Putamen (tissue), 1 donor: ENCODE measurements around the gene LUM.

ENCODE experiments used
- DNase-seq: peaks from one replicate; pipeline ENCODE4 v3.0.0-alpha.2; 2016; ENCODE audit warnings: low spot score

The LUM gene

GRCh38 chr12:91074154-91074709, 37.1 kb downstream of the LUM start:
- no peak for DNase-seq

DNA sequence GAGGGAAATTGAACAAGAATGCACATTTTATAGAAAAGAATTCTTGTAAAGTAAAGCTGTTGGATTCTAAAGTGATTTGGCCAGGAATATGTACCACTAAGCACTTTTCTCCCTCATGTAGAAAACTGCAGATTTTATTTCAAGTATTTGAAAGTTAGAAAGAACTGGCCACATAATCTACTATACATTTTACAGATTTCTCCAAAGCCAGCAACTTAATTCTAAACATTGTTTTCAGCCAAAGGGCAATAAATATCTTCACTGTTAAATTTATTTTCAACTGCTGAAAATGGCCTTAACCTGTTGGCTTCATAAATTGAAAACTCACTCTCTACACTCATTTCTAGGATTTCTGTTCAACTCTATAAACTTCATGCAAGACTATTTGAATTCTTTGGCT, 37.9 kb downstream of the LUM start:
- no peak for DNase-seq

GRCh38 chr12:91072931-91073330, 38.4 kb downstream of the LUM start:
- no peak for DNase-seq

DNA sequence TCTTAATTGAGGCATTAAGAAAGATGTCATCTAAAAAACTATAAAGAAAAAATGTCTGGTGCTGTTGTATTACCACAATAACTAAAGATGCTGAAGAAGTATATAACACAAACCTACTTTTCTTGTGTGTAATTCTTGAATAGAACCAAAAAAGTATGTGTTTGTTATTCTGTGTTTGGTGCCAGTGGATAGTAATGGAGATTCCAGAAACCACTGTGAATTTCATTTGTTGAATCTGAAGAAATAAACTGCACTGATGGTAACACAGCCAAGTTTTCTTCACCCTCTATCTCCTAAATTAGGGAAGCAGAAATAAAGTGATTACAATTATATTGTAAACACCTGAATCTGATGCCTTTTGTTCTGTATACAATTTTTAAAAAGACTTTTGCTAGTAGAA, 40.4 kb downstream of the LUM start:
- no peak for DNase-seq

GRCh38 chr12:91065396-91065795, 45.9 kb downstream of the LUM start:
- no peak for DNase-seq

DNA sequence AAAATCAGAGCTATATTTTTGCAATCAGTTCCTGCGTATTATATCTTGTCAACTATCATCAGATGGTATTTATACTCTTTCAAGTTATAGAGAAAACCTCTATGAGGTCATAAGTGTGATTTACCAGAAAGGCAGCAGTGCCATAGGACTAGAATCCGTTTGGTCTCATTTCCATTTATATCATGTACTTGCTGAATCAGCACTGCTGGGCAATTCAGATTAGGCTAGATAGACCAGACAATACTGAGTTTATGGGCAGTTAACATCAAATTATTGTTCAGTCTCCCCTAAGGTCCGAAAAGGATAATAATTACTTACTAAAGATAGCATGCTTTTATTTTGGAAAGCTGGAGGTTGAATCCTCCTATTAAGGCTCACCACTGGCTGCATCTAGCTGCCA, 46.7 kb downstream of the LUM start:
- DNase-seq = no peak

- DNase-seq = no peak
Observed at GRCh38 chr12:91061091-91061490, 50.2 kb downstream of the LUM start.

- no peak for DNase-seq
Observed at GRCh38 chr12:91059211-91059610, 52.1 kb downstream of the LUM start.

DNA sequence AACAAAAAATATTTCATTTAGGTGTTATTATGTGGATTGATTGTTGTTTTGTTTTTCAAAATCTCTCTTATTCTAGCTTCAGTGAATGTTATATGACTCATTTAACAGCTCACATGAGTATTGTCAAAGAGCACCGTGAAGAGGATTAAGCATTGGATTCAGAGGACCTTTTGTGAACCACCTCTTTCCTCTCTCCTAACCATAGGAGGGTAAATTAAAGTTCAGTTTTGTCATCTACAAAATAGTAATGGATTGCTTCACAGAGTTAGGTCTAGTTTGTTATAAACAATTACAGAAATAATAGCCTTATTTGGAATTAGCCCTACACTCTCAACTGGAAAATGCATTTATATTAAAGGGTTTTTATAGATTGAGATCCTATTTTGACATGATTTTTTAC, 52.5 kb downstream of the LUM start:
- DNase-seq = no peak

DNA sequence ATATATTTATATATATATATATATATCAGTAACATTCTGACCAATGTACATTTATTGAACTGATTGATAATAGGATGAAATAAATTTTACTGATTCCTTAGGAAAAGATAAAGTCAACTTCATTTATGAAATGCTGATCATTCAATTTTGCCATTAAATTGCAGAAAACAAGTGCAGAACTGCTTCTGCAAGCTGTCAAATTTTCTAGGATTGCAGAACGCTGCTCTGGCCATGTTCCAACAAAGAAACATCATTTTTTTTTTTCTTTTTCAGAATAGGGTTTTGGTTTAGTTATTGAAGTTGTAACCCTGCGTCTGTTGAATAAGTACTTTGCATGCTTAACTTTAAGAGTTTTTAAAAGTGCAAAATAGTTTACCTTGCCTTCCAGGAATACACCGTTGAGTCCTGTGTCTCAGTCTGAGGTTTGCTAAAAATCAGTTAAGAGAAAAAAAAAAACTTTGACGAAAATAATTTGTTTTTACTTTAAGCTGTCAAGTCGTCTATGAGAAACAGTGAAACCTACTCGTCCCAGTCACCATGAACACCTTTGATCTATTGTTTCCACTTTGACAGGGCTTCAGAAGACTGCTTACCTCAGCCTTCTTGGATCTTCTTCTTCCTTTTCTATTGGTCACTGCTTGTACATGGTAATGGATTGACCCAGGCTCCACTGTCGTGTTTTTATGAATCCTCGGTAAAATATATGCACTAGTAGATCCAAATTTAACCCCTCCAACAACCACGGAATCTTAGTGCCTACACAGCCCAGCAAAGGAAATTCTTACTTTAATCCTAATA, 53.7 kb downstream of the LUM start, which contains the start of gene KERA:
KERA (minus strand) TSS at position 657 of the 798 bp plus-strand sequence. CDS start 1,743 bp downstream, outside the sequence.
- DNase-seq = no peak

GRCh38 chr12:91056488-91056887, 54.8 kb downstream of the LUM start:
- no peak for DNase-seq

DNA sequence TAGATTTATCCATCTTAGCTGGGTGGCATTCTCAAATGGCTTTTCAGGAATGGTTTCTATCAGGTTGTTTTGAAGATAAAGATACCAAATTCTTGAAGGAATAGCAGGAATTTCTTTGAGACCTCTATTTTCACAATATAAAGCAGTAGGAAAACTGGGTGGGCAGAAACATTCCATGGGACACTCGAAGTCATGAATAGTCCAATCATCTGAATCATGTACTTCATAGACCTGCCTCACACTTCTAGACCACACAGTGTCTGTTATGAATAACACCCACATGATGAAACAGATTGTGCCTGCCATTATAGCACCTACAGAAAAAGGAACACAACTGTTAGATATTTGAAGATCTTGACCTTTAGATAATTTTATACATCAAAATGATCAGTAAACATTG, 55.3 kb downstream of the LUM start:
- DNase-seq = no peak

- DNase-seq = no peak
Observed at GRCh38 chr12:91053951-91054715, 57.2 kb downstream of the LUM start.
